Measurements from ENCODE around the gene CAMKK2. TPM values are rescaled to one million over a fixed set of nuclear protein-coding genes. Genes with fewer than 3 reads are reported as not detected.

The CAMKK2 gene
- total and polyA plus RNA-seq, 9 of the 15 experiments (the other 6 are each of a cell fraction or from before 2014, with no cell fraction given) = 4.3 to 32.0 (median 18.2) TPM

- no peak overlapping the region for H3K27ac ChIP-seq (ENCODE audit: extremely low read depth, low read depth, low read length)
- no TSS peak for BruUV-seq (replicated peaks)
- WGBS (ENCODE audit: insufficient coverage, low coverage, missing lambda C conversion rate) = 72% methylated on average over 4 of the region's 7 CpGs
- H3K27me3 ChIP-seq (ENCODE audit: control insufficient read depth in 2 of 2, insufficient read depth in 2 of 2, low read length in 2 of 2) = no peaks in the 10 kb centered on the region
- peaks cover 46% of the 10 kb centered on the region; the same call in 2 of the 3 replicates for H3K36me3 ChIP-seq (ENCODE audit: control insufficient read depth, insufficient read depth, low read length)
- H4K20me1 ChIP-seq (replicated peaks; ENCODE audit: control insufficient read depth, insufficient read depth, low read length) = peaks cover 5% of the 10 kb centered on the region; the same call in 1 of the 2 replicates
- no peak for TF ChIP-seq CHD1 (IDR thresholded peaks at IDR 0.05; ENCODE audit: low read length)
- TF ChIP-seq, protein P1, sequence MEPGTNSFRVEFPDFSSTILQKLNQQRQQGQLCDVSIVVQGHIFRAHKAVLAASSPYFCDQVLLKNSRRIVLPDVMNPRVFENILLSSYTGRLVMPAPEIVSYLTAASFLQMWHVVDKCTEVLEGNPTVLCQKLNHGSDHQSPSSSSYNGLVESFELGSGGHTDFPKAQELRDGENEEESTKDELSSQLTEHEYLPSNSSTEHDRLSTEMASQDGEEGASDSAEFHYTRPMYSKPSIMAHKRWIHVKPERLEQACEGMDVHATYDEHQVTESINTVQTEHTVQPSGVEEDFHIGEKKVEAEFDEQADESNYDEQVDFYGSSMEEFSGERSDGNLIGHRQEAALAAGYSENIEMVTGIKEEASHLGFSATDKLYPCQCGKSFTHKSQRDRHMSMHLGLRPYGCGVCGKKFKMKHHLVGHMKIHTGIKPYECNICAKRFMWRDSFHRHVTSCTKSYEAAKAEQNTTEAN (CRISPR knock-in tag; IDR thresholded peaks at IDR 0.05) = no peak
- TF ChIP-seq EP400 (IDR thresholded peaks at IDR 0.05) = no peak
- TF ChIP-seq BHLHE40 (IDR thresholded peaks at IDR 0.05; ENCODE audit: low read length) = no peak
- no peak for TF ChIP-seq RERE (CRISPR knock-in tag; IDR thresholded peaks at IDR 0.05; ENCODE audit: borderline replicate concordance)
- TF ChIP-seq, protein P2, sequence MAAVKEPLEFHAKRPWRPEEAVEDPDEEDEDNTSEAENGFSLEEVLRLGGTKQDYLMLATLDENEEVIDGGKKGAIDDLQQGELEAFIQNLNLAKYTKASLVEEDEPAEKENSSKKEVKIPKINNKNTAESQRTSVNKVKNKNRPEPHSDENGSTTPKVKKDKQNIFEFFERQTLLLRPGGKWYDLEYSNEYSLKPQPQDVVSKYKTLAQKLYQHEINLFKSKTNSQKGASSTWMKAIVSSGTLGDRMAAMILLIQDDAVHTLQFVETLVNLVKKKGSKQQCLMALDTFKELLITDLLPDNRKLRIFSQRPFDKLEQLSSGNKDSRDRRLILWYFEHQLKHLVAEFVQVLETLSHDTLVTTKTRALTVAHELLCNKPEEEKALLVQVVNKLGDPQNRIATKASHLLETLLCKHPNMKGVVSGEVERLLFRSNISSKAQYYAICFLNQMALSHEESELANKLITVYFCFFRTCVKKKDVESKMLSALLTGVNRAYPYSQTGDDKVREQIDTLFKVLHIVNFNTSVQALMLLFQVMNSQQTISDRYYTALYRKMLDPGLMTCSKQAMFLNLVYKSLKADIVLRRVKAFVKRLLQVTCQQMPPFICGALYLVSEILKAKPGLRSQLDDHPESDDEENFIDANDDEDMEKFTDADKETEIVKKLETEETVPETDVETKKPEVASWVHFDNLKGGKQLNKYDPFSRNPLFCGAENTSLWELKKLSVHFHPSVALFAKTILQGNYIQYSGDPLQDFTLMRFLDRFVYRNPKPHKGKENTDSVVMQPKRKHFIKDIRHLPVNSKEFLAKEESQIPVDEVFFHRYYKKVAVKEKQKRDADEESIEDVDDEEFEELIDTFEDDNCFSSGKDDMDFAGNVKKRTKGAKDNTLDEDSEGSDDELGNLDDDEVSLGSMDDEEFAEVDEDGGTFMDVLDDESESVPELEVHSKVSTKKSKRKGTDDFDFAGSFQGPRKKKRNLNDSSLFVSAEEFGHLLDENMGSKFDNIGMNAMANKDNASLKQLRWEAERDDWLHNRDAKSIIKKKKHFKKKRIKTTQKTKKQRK (IDR thresholded peaks at IDR 0.05; ENCODE audit: borderline replicate concordance, low read depth, low read length) = no peak
- TF ChIP-seq ZNF3 (CRISPR knock-in tag; IDR thresholded peaks at IDR 0.05) = no peak
- TF ChIP-seq TGIF2 (CRISPR knock-in tag; IDR thresholded peaks at IDR 0.05) = no peak
- TF ChIP-seq, protein P3, sequence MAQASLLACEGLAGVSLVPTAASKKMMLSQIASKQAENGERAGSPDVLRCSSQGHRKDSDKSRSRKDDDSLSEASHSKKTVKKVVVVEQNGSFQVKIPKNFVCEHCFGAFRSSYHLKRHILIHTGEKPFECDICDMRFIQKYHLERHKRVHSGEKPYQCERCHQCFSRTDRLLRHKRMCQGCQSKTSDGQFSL (CRISPR knock-in tag; IDR thresholded peaks at IDR 0.05) = no peak
- TF ChIP-seq, protein P3 (tag; IDR thresholded peaks at IDR 0.05) = no peak
- H3K4me1 ChIP-seq (replicated peaks in 1 of 2; ENCODE audit: control insufficient read depth in 2 of 2, insufficient read depth in 2 of 2, low read length in 2 of 2) = peaks cover 0 to 7% of the 10 kb centered on the region in 2 experiments; a peak in 1 of 5 replicates
- H3K9me1 ChIP-seq (ENCODE audit: control insufficient read depth, insufficient read depth, low read length) = no peaks in the 10 kb centered on the region
- POLR2A ChIA-PET = no interaction called here
- H3K4me3 ChIP-seq = no peak overlapping the region
- FAIRE-seq (no peak), ATAC-seq (no peak), DNase-seq (ENCODE audit: extremely low read depth in 1 of 4, low spot score in 3 of 4) (no peak)
- no peaks in the 10 kb centered on the region for H3K79me2 ChIP-seq (ENCODE audit: control insufficient read depth, insufficient read depth, low read length)
- in situ Hi-C loops (cut with MboI) = no loop called here
- H2AFZ ChIP-seq (ENCODE audit: low read depth, low read length) = no peak overlapping the region
- no peak overlapping the region for H3K4me2 ChIP-seq (ENCODE audit: insufficient read depth, low read length)
- no peak overlapping the region for H3K9ac ChIP-seq (ENCODE audit: insufficient read depth in 1 of 2, low read depth in 2 of 2, low read length in 2 of 2)
- no peaks in the 10 kb centered on the region for H3K9me3 ChIP-seq (replicated peaks; ENCODE audit: control insufficient read depth, insufficient read depth, low read depth, low read length)
- CTCF ChIA-PET (ENCODE audit: low intra/inter-chr PET ratio) = no interaction called here
- intact Hi-C loops (cut with micrococcal nuclease) = no loop called here
Measured at GRCh38 chr12:121245951-121246350, 50.6 kb downstream of the CAMKK2 start.

Measured in K562 (cell line).